IMR-90 (cell line): Measurements from ENCODE around the gene UMODL1.

Experiments
- CEBPB ChIP-seq: IDR thresholded peaks from 2 replicates; pipeline ENCODE4 v1.6.1; 2012; ENCODE audit warnings: low read depth, low read length, improper control_type of control experiment
- FOS ChIP-seq: fragments of 150-350 bp; IDR thresholded peaks from 2 replicates; pipeline ENCODE4 v1.6.1; 2016; ENCODE audit warnings: low read depth, low read length
- POLR2A ChIP-seq: IDR thresholded peaks from 2 replicates; pipeline ENCODE4 v1.6.1; 2012; ENCODE audit warnings: mild to moderate bottlenecking, low read depth, low read length
- SMC3 ChIP-seq: fragments of 150-350 bp; IDR thresholded peaks from 2 replicates; pipeline ENCODE4 v1.6.1; 2016; ENCODE audit warnings: low read depth, mild to moderate bottlenecking, antibody characterized with exemption, low read length, moderate library complexity
- TF ChIP-seq, protein P1 (sequence below): conservative IDR thresholded peaks from 2 replicates; pipeline ENCODE4 v1.5.1; 2012; ENCODE audit warnings: mild to moderate bottlenecking, low read depth, low read length, improper control_type of control experiment

DNA sequence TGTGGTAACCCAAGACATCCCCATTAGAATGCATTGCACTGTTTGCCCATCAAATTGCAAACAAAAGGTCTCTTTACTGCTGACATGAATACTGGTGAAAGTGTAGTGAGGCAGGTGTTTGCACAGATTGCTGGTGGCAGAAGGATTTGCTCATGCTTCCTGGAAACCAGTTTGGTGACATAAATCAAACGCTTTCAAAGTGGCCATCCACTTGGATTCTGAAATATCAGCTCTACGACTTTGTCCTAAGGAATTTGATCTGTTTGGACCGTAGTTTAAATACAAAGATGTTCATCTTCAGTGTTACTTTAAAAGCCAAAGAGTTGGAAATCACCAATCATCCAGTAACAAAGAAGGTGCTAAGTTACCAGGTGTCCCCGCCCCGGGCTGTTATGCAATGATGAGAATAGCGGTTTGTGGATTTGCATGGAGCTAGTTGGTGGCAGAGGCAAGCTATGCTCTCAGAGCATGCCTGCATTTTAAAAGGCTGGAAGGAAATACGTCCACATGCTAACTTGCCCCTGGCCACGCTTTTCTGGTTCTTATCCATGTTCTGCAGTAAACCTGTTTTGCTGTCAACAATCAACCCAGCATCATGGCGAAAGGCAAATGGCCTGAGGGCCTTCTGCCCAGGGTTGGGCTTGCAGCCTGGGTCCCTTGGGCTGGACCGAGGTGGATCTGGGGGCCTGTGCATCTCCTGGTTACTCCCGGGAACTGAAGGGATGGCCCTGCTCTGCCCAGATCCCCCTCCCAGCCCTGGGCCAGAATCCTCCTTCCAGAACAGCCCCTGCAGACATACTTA is 49.2 kb downstream of the UMODL1 start:
- TF ChIP-seq CEBPB (no peak), POLR2A (no peak), FOS (no peak), SMC3 (no peak)
- TF ChIP-seq, protein P1, sequence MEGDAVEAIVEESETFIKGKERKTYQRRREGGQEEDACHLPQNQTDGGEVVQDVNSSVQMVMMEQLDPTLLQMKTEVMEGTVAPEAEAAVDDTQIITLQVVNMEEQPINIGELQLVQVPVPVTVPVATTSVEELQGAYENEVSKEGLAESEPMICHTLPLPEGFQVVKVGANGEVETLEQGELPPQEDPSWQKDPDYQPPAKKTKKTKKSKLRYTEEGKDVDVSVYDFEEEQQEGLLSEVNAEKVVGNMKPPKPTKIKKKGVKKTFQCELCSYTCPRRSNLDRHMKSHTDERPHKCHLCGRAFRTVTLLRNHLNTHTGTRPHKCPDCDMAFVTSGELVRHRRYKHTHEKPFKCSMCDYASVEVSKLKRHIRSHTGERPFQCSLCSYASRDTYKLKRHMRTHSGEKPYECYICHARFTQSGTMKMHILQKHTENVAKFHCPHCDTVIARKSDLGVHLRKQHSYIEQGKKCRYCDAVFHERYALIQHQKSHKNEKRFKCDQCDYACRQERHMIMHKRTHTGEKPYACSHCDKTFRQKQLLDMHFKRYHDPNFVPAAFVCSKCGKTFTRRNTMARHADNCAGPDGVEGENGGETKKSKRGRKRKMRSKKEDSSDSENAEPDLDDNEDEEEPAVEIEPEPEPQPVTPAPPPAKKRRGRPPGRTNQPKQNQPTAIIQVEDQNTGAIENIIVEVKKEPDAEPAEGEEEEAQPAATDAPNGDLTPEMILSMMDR, result no peak
